ENCODE data around the gene SLC9A8.
A peak's percentile ranks its signal among the peaks of the same experiment; 100 is the strongest.
"Not testable (repeated sequence)": the region's sequence is repeated elsewhere in the genome, so short reads cannot be mapped to it uniquely, and the experiment has no call there.

Gene SLC9A8

GRCh38 chr20:49893242-49894072, 80.8 kb downstream of the SLC9A8 start:
- peak; percentile 33 for DNase-seq (ENCODE audit: low read depth)

GRCh38 chr20:49894073-49894470, 81.4 kb downstream of the SLC9A8 start:
- DNase-seq (ENCODE audit: low read depth), result no peak

- not testable (repeated sequence) for DNase-seq (ENCODE audit: low read depth)
Measured at GRCh38 chr20:49895474-49896093, 83.0 kb downstream of the SLC9A8 start.

GRCh38 chr20:49896204-49896603, 83.6 kb downstream of the SLC9A8 start:
- DNase-seq (ENCODE audit: low read depth), result peak; percentile 66

- no peak for DNase-seq (ENCODE audit: low read depth)
Measured at GRCh38 chr20:49899541-49900383, 87.1 kb downstream of the SLC9A8 start.

- DNase-seq (ENCODE audit: low read depth), result no peak
Measured at GRCh38 chr20:49901588-49901987, 89.0 kb downstream of the SLC9A8 start.

- no peak for DNase-seq (ENCODE audit: low read depth)
Measured at GRCh38 chr20:49904440-49905214, 92.0 kb downstream of the SLC9A8 start.

- no peak for DNase-seq (ENCODE audit: low read depth)
Measured at GRCh38 chr20:49905415-49906091, 92.9 kb downstream of the SLC9A8 start.

GRCh38 chr20:49906101-49906604, 93.5 kb downstream of the SLC9A8 start:
- DNase-seq (ENCODE audit: low read depth), result no peak

- DNase-seq (ENCODE audit: low read depth), result no peak
Measured at GRCh38 chr20:49906615-49907154, 94.1 kb downstream of the SLC9A8 start.

GRCh38 chr20:49907405-49908257, 95.0 kb downstream of the SLC9A8 start:
- no peak for DNase-seq (ENCODE audit: low read depth)

- no peak for DNase-seq (ENCODE audit: low read depth)
Measured at GRCh38 chr20:49908258-49908565, 95.6 kb downstream of the SLC9A8 start.

- no peak for DNase-seq (ENCODE audit: low read depth)
Measured at GRCh38 chr20:49909499-49910339, 97.1 kb downstream of the SLC9A8 start.

GRCh38 chr20:49910340-49910706, 97.7 kb downstream of the SLC9A8 start:
- no peak for DNase-seq (ENCODE audit: low read depth)

GRCh38 chr20:49913399-49914047, 100.9 kb downstream of the SLC9A8 start:
- DNase-seq (ENCODE audit: low read depth), result peak; percentile 74

GRCh38 chr20:49914310-49915117, 101.9 kb downstream of the SLC9A8 start:
- DNase-seq (ENCODE audit: low read depth), result no peak

- DNase-seq (ENCODE audit: low read depth), result no peak
Measured at GRCh38 chr20:49915118-49915379, 102.4 kb downstream of the SLC9A8 start.

Measured in amniotic epithelial cell (primary cell).